HepG2 (cell line): ENCODE results near the gene ARL14EP.

Source experiments
- HNRNPLL ChIP-seq: fragments of 200-400 bp; formaldehyde crosslinking; IDR thresholded peaks from 2 replicates; pipeline ENCODE4 v1.6.1; 2017; ENCODE audit warnings: mild to moderate bottlenecking, low read depth, low read length; ENCODE audit not compliant: poor library complexity, severe bottlenecking
- ONECUT2 ChIP-seq: sonication (generic); formaldehyde crosslinking; IDR thresholded peaks from 2 replicates; pipeline ENCODE4 v1.4.0; 2020; ENCODE audit warnings: missing genetic modification reagents
- POLR2AphosphoS5 ChIP-seq: IDR thresholded peaks from 2 replicates; pipeline ENCODE4 v1.6.1; 2012; ENCODE audit warnings: low read depth, low read length

GRCh38 chr11:30380846-30381245, 57.9 kb downstream of the ARL14EP start:
- TF ChIP-seq POLR2AphosphoS5 (no peak), HNRNPLL (no peak), ONECUT2 (CRISPR knock-in tag) (no peak)
